Fibroblast of peridontal ligament (primary cell): Measurements from ENCODE around the gene LSP1.

ENCODE experiments used
- DNase-seq: peaks from one replicate; pipeline ENCODE4 v3.0.0-alpha.2; 2010; ENCODE audit errors: extremely low read depth

Gene LSP1

DNA sequence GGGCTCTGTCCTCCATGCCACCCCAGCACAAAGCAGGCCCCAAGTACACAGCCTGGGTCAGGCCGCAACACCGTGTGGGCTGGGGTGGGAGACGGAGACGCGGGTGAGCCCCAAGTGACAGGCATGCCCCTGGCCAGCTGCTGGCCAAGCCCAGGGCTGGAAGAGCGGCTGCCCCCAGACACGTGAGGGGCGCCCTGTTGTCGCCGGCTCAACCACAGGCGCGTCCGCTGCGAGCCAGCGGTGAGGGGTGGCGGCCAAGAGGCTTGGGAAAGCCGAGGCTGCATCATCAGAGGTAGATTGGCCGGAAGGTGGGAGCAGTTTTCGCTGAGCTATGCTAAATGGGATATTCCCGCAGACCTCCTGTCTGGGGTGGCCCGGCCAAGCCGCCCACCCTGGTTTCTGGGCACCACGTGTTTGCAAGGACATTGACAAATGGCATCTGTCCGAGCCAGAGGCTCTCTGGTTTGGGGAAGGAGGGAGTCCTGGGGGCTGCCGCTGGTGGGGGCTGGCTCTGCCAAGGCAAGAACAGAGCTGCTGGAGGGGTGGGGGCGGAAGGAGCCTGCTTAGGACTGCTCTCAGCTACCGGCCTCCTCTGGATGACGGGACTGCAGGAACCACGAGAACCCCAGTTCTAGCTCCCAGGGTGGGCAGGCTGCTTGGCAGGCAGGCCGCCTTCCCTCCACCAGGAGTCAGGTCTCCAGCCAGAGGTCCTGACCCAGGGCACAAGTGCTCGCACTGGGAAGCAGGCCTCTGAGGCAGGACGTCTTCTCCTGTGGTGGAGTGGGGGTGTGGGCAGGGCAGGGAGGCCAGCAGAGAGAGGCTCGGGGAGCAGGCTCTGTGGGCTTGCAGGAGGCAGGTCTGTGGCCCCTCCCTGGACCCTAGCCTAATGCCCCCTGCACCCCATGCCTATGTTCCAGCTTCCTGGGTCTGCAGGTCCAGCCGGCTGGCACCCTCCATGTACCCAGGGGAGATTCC lies 38.3 kb downstream of the LSP1 start:
- DNase-seq = no peak

DNA sequence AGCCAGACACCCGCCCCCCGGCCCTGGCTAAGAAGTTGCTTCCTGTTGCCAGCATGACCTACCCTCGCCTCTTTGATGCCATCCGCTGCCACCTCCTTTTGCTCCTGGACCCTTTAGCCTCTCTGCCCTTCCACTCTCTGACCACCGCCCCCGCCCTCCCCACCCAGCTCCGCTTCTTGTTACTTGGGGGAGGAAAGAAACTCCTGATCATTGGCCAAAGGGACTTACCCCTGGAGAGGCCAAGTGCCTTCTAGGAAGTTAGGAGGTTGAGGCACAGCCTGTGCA lies 38.9 kb downstream of the LSP1 start, which contains the start of gene PRR33:
PRR33 (minus strand) TSS at position 65 of the 285 bp plus-strand sequence. CDS start 1,311 bp downstream, outside the sequence.
- DNase-seq = no peak

DNA sequence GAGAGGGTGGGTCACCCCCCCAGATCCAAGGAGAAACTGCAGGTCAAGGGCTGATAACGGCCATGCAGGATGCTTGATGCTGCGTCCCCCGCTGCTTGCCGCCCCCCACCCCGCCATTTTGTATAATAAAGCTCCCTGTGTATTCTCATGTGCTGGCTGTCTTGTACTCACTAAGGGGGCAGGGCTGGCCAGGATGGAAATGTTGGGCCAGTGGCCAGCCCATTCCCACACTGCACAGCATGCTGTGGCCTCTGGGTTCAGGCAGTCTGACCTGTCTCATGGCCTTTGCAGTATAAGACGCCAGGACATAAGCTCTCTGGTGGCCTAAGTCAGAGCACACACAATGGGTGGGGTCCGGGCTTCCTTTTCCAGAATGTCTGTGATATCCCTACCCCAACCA lies 39.2 kb downstream of the LSP1 start:
- no peak for DNase-seq

DNA sequence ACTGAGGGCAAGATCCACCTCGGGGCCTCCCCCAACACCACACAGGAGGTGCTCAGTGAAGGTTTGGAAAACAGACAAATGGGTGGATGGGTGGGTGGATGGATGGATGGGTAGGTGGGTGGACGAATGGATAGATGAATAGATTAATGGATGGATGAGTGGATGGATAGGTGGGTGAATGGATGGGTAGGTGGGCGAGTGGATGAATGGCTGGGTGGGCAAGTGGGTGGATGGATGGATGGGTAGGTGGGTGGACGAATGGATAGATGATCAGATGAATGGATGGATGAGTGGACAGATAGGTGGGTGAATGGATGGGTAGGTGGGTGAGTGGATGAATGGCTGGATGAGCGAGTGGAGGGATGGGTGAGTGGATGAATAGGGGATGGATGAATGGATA lies 39.7 kb downstream of the LSP1 start:
- no peak for DNase-seq

DNA sequence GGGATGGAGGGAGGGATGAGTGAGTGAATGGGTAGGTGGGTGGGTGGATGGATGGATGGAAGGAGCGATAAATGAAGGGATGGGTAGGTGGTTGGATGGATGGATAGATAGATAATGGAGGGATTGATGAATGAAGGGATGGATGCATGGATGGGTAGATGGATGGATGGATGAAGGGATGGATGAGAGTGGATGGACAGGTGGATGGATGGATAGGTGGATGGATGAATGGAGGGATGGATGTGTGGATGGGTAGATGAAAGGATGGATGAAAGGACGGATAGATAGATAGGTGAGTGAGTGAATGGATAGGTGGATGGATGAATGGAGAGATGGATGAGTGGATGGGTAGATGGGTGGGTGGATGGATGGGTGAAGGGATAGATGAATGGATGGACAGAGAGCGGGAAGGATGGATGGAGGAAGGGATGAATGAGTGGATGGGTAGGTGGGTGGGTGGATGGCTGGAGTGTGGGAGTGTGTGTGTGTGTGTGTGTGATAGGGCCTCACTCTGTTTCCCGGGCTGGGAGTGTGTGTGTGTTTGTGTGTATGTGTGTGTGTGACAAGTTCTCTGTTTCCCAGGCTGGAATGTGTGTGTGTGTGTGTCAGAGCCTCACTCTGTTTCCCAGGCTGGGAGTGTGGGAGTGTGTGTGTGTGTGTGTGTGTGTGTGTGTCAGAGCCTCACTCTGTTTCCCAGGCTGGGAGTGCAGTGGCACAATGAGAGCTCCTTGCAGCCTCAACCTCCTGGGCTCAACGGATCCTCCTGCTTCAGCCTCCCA lies 40.9 kb downstream of the LSP1 start:
- DNase-seq = no peak

DNA sequence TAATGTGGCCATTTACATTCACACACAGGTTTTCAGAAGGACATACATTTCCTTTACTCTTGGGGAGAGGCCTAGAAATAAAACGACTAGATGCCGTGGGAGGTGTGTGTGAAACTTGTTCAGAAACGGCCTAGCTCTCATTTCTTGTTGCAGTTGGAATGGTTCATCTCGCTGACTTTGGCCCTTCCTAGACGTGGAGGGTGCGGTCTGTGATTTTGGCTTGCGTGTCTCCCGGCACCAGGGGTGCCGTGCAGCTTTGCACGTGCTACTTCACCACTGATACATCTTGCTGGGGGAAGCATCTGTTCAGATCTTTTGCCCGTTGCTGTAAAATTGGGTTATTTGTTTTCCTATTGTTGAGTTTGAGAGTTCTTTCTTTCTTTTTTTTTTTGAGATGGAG lies 41.9 kb downstream of the LSP1 start:
- DNase-seq = no peak

DNA sequence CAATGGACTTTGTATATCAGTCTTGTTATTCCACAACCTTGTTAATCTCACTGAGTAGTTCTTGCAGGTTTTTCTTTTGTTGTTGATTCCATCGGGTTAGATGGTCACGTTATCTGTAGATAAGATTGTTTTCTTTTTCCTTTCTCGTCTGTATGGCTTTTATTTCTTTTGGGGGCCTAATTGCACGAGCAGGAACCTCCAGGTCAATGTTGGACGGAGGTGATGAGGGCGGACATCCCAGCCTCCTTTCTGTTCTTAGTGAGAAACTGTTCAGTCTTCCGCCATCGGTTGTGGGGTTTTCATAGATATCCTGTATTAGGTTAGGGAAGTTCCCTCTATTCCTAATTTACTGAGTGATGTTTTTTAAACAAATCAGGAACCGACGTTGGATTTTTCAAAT lies 43.6 kb downstream of the LSP1 start:
- no peak for DNase-seq

DNA sequence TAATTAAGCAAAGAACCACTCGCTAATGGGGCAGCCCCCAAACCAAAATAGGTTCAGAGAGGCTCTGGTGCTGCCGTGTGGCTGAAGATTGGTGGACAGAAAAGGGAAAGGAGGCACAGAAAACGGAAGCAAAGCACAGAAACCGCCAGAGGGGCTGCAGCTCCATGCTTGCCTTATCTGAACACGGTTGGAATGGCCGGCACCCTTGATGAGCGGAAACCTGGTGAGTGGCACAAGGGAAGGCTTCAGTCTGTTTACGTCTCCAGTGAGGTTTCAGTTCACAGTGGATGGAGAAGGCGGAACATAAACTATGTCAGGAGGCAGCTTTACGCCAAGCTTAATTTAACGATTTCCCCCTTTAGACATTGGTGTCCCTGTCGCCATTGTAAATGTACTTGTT lies 44.0 kb downstream of the LSP1 start:
- DNase-seq = no peak

DNA sequence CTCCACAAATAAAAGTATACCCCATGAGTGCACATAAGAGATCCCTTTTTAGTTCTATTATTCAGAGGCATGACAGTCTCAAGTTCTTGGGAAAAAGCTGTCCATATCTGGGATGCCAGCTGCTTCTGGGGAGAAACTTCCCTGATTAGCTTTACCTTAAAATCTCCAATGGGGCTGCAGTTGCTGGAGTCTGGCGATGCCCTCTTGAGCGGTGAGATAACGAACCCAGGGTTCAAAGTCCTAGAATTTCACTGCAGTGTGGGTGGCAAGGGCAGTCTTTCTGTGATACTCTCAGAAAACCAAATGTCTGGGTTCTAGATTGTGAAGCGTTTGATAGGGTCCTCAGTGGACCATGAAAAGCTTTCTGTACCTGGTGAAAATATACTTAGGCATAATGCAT lies 46.2 kb downstream of the LSP1 start:
- DNase-seq = no peak

DNA sequence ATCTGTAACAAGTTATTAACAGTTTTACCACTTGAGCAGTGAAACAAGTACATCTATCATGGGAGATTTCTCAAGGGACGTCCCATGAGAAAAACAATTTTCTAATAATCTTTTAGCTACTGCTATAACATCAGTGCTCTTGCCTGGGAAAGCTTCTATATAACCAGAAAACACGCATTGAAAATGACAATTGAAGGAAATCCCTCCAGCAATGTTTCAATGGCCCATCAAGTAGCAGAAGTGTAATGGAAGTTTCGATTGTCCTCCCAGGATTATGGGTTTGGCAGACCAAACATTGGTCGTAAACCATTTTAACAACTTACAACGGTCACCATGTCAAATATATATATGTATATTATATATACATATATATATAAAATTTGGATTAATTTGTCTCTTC lies 46.8 kb downstream of the LSP1 start:
- DNase-seq = no peak

DNA sequence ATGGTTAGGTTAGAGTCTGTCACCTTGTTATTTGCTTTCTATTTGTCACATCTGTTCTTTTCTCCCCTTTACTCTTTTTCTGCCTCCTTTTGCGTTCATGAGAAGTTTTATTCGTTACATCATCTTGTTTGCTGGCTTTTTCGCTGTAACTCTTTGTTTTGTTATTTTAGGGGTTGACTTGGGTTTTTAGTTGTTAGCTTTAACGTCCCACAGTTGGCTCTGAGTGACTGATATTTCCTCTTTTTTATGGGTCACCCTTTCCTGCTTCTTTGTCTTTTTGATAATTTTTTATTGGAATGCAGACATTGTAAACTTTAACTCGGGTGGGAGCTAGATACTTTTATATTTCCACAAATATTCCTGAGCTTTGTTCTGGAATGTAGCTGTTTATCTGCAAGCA lies 53.3 kb downstream of the LSP1 start:
- no peak for DNase-seq

DNA sequence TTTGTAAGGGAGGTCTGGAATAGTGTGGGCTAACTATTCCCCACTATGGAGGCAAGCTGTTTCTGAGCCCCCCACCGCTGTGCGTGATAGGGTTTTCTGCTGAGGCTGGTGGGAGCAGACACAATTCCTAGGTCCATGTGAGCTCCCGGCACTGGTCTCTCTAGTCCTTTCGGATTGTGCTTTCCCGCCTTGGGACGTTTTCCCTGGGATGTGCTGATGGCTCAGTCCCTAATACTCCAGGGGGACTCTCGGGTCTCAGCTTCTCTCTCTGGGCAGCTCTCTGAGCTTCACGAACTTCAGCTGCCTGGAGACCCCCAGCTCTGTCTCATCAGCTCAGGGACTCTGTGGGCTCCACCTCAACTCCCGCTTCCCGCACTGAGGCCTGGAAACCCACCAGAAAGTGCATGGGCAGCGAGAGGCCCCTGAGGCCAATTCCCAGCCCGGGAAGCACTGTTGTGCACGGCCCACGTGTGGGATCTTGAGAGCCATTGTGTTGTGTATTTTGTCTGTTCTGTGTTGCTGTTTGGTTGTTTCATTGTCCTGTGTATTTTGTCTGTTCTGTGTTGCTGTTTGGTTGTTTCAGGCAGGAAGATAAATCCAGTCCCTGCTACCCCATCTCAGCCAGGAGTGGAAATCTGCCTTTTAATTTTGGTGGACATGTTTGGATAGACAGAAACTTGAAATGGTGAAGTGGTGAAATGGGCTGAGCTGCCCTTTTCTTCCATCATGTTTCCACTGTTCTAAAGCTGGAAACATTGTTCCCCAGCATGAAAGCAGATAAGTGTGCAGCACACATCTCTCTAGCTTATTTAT lies 53.9 kb downstream of the LSP1 start:
- no peak for DNase-seq

DNA sequence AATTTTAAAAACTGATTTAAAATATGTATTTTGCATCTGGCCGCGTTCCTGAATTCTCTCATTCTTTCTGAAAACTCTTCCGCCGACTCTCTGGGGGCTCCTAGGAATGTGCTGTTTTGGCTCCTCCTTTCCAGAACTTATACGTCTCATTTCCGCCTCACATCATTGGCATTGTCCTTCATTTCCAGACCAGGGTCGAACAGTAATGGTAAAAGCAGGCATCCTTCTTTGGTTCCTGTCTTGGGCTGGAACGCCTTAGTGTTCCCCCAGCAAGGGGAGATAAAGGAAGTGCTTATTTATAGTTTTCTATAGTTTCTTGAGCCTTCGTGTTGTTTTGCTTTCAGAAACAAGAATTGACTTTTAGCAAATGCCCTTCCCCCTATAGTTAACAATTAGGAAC lies 55.7 kb downstream of the LSP1 start:
- DNase-seq = peak; percentile 34

DNA sequence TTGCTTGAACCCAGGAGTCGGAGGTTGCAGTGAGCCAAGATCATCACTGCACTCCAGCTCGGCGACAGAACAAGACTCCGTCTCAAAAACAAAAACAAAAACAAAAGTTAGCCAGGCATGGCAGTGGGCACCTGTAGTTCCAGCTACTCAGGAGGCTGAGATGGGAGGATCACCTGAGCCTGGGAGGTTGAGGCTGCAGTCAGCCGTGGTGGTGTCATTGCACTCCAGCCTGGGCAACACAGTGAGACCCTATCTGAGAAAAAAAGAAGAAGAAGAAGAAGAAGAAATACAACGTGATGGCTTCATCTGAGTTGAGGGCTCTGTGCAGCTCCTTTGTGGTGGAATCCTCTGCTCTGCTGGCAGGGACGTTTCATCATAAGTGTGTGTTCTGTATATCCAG lies 56.6 kb downstream of the LSP1 start:
- no peak for DNase-seq

DNA sequence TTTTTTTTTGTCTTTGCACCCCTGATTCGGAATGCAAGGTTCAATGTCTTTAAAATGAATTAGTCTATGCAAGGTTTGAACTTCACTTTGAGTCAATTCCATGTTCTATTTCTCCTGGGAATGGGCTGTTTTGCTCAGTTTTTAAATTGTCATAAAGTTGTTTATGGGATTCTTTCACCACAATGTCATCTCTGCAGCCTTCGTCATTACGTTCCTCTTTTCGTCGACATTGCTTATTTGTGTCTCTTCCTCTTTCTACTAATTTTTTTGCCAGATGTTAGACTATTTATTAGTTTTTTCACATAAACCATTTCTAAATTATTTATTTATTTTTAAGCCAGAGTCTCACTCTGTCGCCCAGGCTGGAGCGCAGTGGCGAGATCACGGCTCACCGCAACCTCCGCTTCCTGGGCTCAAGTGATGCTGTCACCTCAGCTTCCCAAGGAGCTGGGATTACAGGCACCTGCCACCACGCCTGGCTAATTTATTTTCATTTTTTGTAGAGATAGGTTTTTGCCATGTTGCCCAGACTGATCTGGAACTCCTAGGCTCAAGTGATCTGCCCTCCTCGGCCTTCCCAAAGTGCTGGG lies 59.5 kb downstream of the LSP1 start:
- DNase-seq = no peak

DNA sequence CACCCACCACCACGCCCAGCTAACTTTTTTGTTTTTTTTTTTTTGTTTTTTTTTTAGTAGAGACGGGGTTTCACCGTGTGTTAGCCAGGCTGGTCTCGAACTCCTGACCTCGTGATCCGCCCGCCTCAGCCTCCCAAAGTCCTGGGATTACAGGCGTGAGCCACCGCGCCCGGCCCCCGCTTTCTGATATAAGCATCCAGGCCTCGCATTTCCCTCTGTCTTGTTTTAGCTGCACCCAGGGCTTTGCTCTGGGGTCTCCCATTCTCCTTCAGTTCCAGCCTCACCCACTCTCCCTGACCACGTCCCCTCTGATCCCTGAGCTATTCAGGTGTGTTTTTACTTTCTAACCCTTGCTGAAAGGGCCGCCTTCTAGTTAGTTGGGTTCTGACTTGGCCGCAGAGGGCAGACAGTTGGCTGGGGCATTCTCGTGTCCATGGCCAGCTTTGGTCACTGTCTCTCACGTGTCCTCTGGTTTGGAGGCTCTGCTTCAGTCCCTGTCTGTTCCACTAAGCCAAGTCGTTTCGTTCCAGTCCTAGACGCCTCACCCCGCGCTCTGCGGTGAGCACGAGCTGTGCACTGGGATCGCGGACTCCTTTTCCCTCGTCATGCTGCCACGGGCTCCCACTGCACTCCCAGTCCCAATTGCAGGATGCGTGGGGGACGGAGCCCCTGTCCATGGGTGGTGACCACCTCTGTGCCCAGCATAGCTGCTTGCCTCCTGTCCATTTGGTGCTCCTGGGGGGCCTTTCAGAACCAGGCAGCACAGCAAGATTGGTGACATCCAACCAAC lies 60.6 kb downstream of the LSP1 start:
- DNase-seq = no peak

DNA sequence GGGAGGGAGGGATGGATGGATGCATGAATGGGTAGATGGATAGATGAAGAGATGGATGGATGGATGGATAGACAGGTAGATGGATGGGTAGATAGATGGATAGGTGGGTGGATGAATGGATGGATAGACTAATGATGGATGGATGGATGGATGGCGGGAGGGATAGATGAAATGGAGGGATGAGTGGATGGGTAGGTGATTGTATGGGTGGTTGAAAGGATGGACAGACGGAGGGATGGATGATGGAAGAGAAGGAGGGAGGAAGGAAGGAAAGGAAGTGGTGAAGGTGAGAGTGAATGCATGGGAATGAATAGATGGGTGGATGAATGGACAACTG lies 62.9 kb downstream of the LSP1 start:
- no peak for DNase-seq

DNA sequence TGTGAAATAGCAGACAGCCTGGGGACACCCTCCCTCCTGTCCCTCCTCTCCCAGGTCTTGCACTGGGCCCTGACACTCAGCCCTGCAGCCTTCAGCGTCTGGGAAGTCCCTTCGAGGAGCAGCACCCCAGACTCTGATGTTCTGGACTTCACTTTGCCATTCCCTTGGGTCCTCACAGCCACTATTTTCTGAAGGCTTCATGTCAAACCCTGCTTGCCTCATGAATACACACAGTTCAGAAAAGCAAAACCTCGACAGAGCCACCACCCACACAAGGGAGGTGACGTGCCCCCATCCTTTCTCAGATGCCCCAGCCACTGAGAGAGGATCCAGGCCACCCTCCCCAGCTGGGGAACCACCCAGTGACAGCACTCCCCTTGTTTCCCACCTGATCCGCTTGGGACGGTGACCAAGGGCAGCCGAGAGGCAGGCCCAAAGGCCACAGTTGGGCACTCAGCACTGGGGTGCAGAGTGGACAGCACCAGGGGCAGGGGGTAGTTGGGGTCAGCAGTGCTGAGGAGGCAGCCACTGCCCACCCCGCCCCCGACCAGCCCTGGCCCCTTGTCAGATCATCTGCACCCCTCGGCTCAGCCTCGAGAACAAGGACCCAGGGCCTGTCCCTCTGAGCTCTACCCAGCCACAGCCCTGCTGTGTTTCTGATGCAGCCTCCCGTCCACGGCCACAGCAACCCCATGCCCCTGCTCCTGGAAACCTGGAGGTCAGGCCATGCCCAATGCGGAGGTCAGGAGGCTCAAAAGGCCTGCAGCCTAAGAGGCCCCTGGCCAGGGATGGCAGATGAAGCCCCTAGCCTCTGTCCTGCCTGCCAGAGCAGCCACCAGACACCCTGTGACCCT lies 63.5 kb downstream of the LSP1 start:
- no peak for DNase-seq

DNA sequence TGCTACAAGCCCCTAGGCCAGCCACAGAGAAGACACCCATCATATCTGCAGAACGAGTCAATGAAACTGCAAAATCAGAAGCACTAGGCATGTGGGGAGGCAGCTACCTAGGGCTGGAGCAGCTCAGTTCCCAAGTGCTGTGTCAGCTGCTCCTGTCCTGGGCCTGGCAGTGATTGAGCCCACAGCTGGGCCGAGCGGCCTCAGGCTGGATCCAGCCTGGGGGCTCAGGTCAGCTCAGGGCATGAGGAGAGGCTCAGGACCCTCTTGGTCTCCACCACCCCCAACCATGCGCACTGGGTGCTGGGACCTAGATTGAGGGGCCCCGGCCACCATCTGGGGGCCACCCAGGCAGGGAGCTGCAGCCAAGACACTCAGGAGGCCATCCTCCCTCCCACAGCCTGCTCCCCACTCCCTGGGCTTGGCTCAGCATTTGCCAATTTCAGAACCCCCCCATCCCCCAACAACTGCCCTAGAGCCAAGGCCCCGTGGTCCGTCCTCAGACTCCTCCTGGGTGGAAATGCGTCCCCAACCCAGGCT lies 64.2 kb downstream of the LSP1 start:
- DNase-seq = no peak
